HL-60 (cell line): ENCODE results near the gene COL5A3.

Experiments used
- CTCF ChIP-seq: IDR thresholded peaks from one replicate; pipeline ENCODE4 v1.5.1; 2011; ENCODE audit warnings: low read length, control low read depth, inconsistent platforms; ENCODE audit not compliant: insufficient read depth
- SPI1 ChIP-seq: IDR thresholded peaks from 2 replicates; pipeline ENCODE4 v1.6.1; 2012; ENCODE audit warnings: low read depth, mild to moderate bottlenecking, borderline replicate concordance

- TF ChIP-seq CTCF (no peak), SPI1 (no peak)
These were observed 27.5 kb upstream of the COL5A3 start for GRCh38 chr19:10037809-10038208.
